GM21786 (cell line): Measurements from ENCODE around the gene RBL2.
"Not testable (repeated sequence)": the region's sequence is repeated elsewhere in the genome, so short reads cannot be mapped to it uniquely, and the experiment has no call there.

ENCODE experiments used
- ATAC-seq: cut with Tn5 transposase; IDR thresholded peaks from one replicate; pipeline ENCODE4 v1.9.1; 2021; ENCODE audit not compliant: unreplicated experiment

Gene RBL2

GRCh38 chr16:53529513-53529912 lies 95.2 kb downstream of the RBL2 start:
- no peak for ATAC-seq

DNA sequence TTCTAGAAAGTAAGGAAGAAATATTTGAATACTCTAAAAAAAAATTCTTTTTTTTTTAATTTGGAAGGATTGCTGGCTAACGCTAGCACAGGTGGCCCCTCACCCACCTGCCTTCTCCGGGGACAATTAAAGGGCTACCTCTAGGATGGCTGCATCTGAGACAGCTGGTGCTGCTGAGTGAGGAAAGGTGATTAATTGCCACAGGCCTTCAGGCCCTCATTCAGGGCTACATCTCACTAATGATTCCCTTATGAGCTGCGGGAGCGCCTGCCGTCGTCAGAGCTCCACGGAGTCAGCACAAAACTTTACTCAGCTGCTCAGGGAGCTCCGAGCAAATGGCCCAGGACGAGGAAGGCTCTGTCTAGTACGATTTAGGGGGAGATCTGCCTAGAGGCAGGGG lies 95.8 kb downstream of the RBL2 start:
- ATAC-seq, result no peak

DNA sequence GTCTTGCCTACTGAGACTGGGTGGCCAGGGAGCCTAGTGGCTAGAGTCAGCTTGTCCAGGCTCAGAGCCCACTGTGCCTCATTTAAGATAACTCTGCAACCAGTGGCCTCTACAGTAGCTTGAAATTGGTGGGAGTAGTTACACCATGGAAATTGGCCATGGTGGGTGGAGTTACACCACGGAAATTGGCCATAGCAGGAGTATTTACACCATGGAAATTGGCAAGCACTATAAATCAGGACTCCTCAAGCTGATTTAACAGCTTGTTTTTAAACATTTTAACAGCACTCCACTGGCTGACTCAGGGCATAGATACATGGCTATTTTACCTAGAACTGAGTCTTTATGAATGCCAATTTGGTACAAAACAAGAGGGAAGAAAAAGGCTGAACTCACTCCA lies 96.5 kb downstream of the RBL2 start:
- no peak for ATAC-seq

- no peak for ATAC-seq
Measured at GRCh38 chr16:53534206-53534605, 99.9 kb downstream of the RBL2 start.

- no peak for ATAC-seq
Measured at GRCh38 chr16:53537626-53538025, 103.4 kb downstream of the RBL2 start.

- not testable (repeated sequence) for ATAC-seq
Measured at GRCh38 chr16:53539346-53539745, 105.1 kb downstream of the RBL2 start.

- ATAC-seq, result not testable (repeated sequence)
Measured at GRCh38 chr16:53539759-53540718, 105.8 kb downstream of the RBL2 start.
